Brain microvascular endothelial cell (primary cell): Measurements from ENCODE around the gene ASB9.

Experiments
- DNase-seq: peaks from one replicate; pipeline ENCODE4 v3.0.0-alpha.2; 2020
- H3K27ac ChIP-seq: fragments of 250-450 bp; sonication (Bioruptor Pico); 2 replicates; pipeline ENCODE4 v1.5.1; 2020; ENCODE audit warnings: mild to moderate bottlenecking, moderate library complexity
- H3K27me3 ChIP-seq: fragments of 250-450 bp; sonication (Bioruptor Pico); replicated peaks from 2 replicates; pipeline ENCODE4 v1.5.1; 2020; ENCODE audit warnings: mild to moderate bottlenecking
- H3K36me3 ChIP-seq: fragments of 250-450 bp; sonication (Bioruptor Pico); replicated peaks from 2 replicates; pipeline ENCODE4 v1.5.1; 2020; ENCODE audit warnings: mild to moderate bottlenecking
- H3K4me3 ChIP-seq: 2 replicates; pipeline ENCODE4 v1.5.1; 2011; ENCODE audit warnings: low read depth, mild to moderate bottlenecking, control low read depth, low read length, moderate library complexity
- CTCF ChIP-seq: IDR thresholded peaks from 2 replicates; pipeline ENCODE4 v1.5.1; 2011; ENCODE audit warnings: low read depth, mild to moderate bottlenecking, moderate library complexity, low read length, control low read depth, inconsistent platforms; ENCODE audit errors: missing control alignments
- in situ Hi-C: cut with HindIII; loops from 2 replicates; pipeline ENCODE4 v1.10.0; 2017; ENCODE audit warnings: low sequenced_read_pairs, low pct_ligation_motif_present

The ASB9 gene

GRCh38 chrX:15217161-15217560 lies 52.7 kb downstream of the ASB9 start:
- no peak for TF ChIP-seq CTCF
- no peak for DNase-seq
- no peak overlapping the region for H3K27ac ChIP-seq
- no peaks in the 10 kb centered on the region for H3K27me3 ChIP-seq
- in situ Hi-C loops, result no loop called here
- no peak overlapping the region for H3K4me3 ChIP-seq
- no peaks in the 10 kb centered on the region for H3K36me3 ChIP-seq

- no peak overlapping the region for H3K27ac ChIP-seq
- H3K4me3 ChIP-seq, result no peak overlapping the region
- no peaks in the 10 kb centered on the region for H3K36me3 ChIP-seq
- no peak for DNase-seq
- TF ChIP-seq CTCF, result no peak
- H3K27me3 ChIP-seq, result no peaks in the 10 kb centered on the region
- in situ Hi-C loops, result no loop called here
These were observed 53.6 kb downstream of the ASB9 start for GRCh38 chrX:15216280-15216679.

- Histone ChIP-seq H3K27ac (no peak overlapping the region), H3K4me3 (no peak overlapping the region), H3K36me3 (no peaks in the 10 kb centered on the region), H3K27me3 (no peaks in the 10 kb centered on the region)
- TF ChIP-seq CTCF, result no peak
- DNase-seq, result no peak
- in situ Hi-C loops, result no loop called here
These were observed 54.5 kb downstream of the ASB9 start for GRCh38 chrX:15215366-15215765.

- TF ChIP-seq CTCF, result no peak
- in situ Hi-C loops, result no loop called here
- no peak for DNase-seq
- no peak overlapping the region for H3K27ac ChIP-seq
- H3K36me3 ChIP-seq, result no peaks in the 10 kb centered on the region
- H3K27me3 ChIP-seq, result no peaks in the 10 kb centered on the region
- no peak overlapping the region for H3K4me3 ChIP-seq
These were observed 55.3 kb downstream of the ASB9 start for GRCh38 chrX:15214588-15214987.

- in situ Hi-C loops, result no loop called here
- no peak for DNase-seq
- Histone ChIP-seq H3K36me3 (no peaks in the 10 kb centered on the region), H3K27me3 (no peaks in the 10 kb centered on the region), H3K27ac (no peak overlapping the region), H3K4me3 (no peak overlapping the region)
- TF ChIP-seq CTCF, result no peak
These were observed 60.8 kb downstream of the ASB9 start for GRCh38 chrX:15209096-15209495.

- in situ Hi-C loops, result no loop called here
These were observed 61.9 kb downstream of the ASB9 start for GRCh38 chrX:15207994-15208393.

More at GRCh38 chrX:15207994-15208393, 61.9 kb downstream of the ASB9 start:
- DNase-seq, result no peak
- Histone ChIP-seq H3K27me3 (no peaks in the 10 kb centered on the region), H3K27ac (no peak overlapping the region), H3K4me3 (no peak overlapping the region), H3K36me3 (no peaks in the 10 kb centered on the region)
- TF ChIP-seq CTCF, result no peak
